K562 (cell line): ENCODE results near the gene KCND3. TPM values are rescaled to one million over a fixed set of nuclear protein-coding genes. Genes with fewer than 3 reads are reported as not detected.

Source experiments
- ATAC-seq: fragments of 200-7000 bp; cut with Tn5 transposase; 3 replicates; pipeline ENCODE4 v1.9.1; 2020; ENCODE audit warnings: moderate library complexity
- BruUV-seq: library from RNA; stranded (reverse); fragments of 400-500 nt; replicated peaks from 2 replicates; lab custom pipeline; 2021; lab: Mats Ljungman, UMichigan
- CTCF ChIA-PET: fragments of 300-600 bp; formaldehyde crosslinking; extraction: SDS; loops from one replicate; lab custom pipeline; 2021; ENCODE audit warnings: low intra/inter-chr PET ratio; lab: Yijun Ruan, JAX
- POLR2A ChIA-PET: fragments of 300-600, 350-650 bp; sonication (Branson Sonifier 250); formaldehyde crosslinking; extraction: SDS; loops from one replicate; lab custom pipeline; 2021; ENCODE audit warnings: antibody characterized with exemption, inconsistent platforms; lab: Yijun Ruan, JAX
- DNase-seq, 4 experiments: peaks; one replicate each; pipeline versions ENCODE4 v3.0.0 to v3.0.0-alpha.2; 2011 to 2018; ENCODE audit warnings: low spot score in 3 of 4, mixed read lengths in 3 of 4; ENCODE audit errors: extremely low read depth in 1 of 4
- FAIRE-seq: peaks from 2 replicates; lab custom pipeline; 2011; peaks lifted over from hg19 to GRCh38; lab: Jason Lieb, UNC
- H2AFZ ChIP-seq: 2 replicates; pipeline ENCODE4 v1.6.0; 2011; ENCODE audit warnings: low read depth, low read length, control low read depth, inconsistent platforms
- H3K27ac ChIP-seq: fragments of 200-600 bp; 3 replicates; pipeline ENCODE4 v1.8.0; 2011; ENCODE audit warnings: low read depth, mild to moderate bottlenecking, control low read depth, inconsistent platforms, low read length, moderate library complexity, mixed read lengths; ENCODE audit errors: extremely low read depth
- H3K27me3 ChIP-seq, 2 experiments: fragments of 300-600 bp in 1 of 2; 2 replicates in 1 of 2; 3 replicates in 1 of 2; pipeline versions ENCODE4 v1.6.0 to v1.8.0; 2011; ENCODE audit warnings: inconsistent platforms in 2 of 2, low read length in 2 of 2, mild to moderate bottlenecking in 1 of 2, mixed read lengths in 1 of 2, moderate library complexity in 1 of 2; ENCODE audit not compliant: control insufficient read depth in 2 of 2, insufficient read depth in 2 of 2
- H3K36me3 ChIP-seq: fragments of 300-600 bp; 3 replicates; pipeline ENCODE4 v1.8.0; 2011; ENCODE audit warnings: mild to moderate bottlenecking, low read length, inconsistent platforms; ENCODE audit not compliant: control insufficient read depth, insufficient read depth
- H3K4me1 ChIP-seq, 2 experiments: fragments of 200-600 bp in 1 of 2; replicated peaks in 1 of 2; 2 replicates in 1 of 2; 3 replicates in 1 of 2; pipeline versions ENCODE4 v1.5.1 to v1.8.0; 2011; ENCODE audit warnings: inconsistent platforms in 2 of 2, low read length in 2 of 2, mild to moderate bottlenecking in 1 of 2, mixed read lengths in 1 of 2, moderate library complexity in 1 of 2; ENCODE audit not compliant: control insufficient read depth in 2 of 2, insufficient read depth in 2 of 2
- H3K4me2 ChIP-seq: 2 replicates; pipeline ENCODE4 v1.6.1; 2011; ENCODE audit warnings: low read length, control low read depth, inconsistent platforms, mixed read lengths; ENCODE audit not compliant: insufficient read depth
- H3K4me3 ChIP-seq: fragments of 200-600 bp; sonication (generic), shearing (Covaris generic); 2 replicates; pipeline ENCODE4 v1.5.1; 2016; ENCODE audit warnings: control low read depth, inconsistent platforms
- H3K79me2 ChIP-seq: fragments of 200-600 bp; 3 replicates; pipeline ENCODE4 v1.8.0; 2011; ENCODE audit warnings: low read length, inconsistent platforms; ENCODE audit not compliant: control insufficient read depth, insufficient read depth
- H3K9ac ChIP-seq, 2 experiments: 2 replicates each; pipeline versions ENCODE4 v1.6.0 to v1.6.1; 2011; ENCODE audit warnings: low read depth in 2 of 2, low read length in 2 of 2, control low read depth in 1 of 2, inconsistent platforms in 1 of 2, mild to moderate bottlenecking in 1 of 2, mixed read lengths in 1 of 2; ENCODE audit not compliant: insufficient read depth in 1 of 2
- H3K9me1 ChIP-seq: one replicate; pipeline ENCODE4 v1.6.0; 2011; ENCODE audit warnings: inconsistent platforms, mild to moderate bottlenecking, low read length, moderate library complexity; ENCODE audit not compliant: control insufficient read depth, insufficient read depth
- H3K9me3 ChIP-seq: replicated peaks from 2 replicates; pipeline ENCODE4 v1.5.1; 2011; ENCODE audit warnings: low read depth, low read length, inconsistent platforms; ENCODE audit not compliant: control insufficient read depth, insufficient read depth
- H4K20me1 ChIP-seq: replicated peaks from 2 replicates; pipeline ENCODE4 v1.6.1; 2011; ENCODE audit warnings: low read length, inconsistent platforms, mixed read lengths; ENCODE audit not compliant: control insufficient read depth, insufficient read depth
- ATF7 ChIP-seq: fragments of 450-650 bp; IDR thresholded peaks from 2 replicates; pipeline ENCODE4 v1.7.1; 2014; ENCODE audit warnings: mild to moderate bottlenecking, moderate library complexity
- CBFB ChIP-seq: sonication (generic); formaldehyde crosslinking; IDR thresholded peaks from 2 replicates; pipeline ENCODE4 v1.4.0; 2020; ENCODE audit warnings: mild to moderate bottlenecking, missing genetic modification reagents
- CGGBP1 ChIP-seq: fragments of 250-450 bp; sonication (Bioruptor Pico); IDR thresholded peaks from 2 replicates; pipeline ENCODE4 v1.9.0; 2021; ENCODE audit warnings: mild to moderate bottlenecking
- L3MBTL2 ChIP-seq: fragments of 450-650 bp; IDR thresholded peaks from 2 replicates; pipeline ENCODE4 v1.6.1; 2016; ENCODE audit warnings: mild to moderate bottlenecking, moderate library complexity
- PRDM10 ChIP-seq: fragments of 450-650 bp; IDR thresholded peaks from 2 replicates; pipeline ENCODE4 v1.6.1; 2018; ENCODE audit not compliant: partially characterized antibody
- WGBS: fragments of 100-300 bp; shearing (Covaris generic); methylation state at CpG from one replicate; pipeline ENCODE4 v1.1.6; 2016; ENCODE audit warnings: low coverage, mixed read lengths; ENCODE audit not compliant: insufficient coverage; ENCODE audit errors: missing lambda C conversion rate; 5-methylcytosine and 5-hydroxymethylcytosine counted together
- in situ Hi-C: fragments of 300-500 bp; cut with MboI; formaldehyde crosslinking; loops from 4 replicates; pipeline ENCODE4 v1.15.0; 2018; ENCODE audit warnings: inconsistent platforms, mixed read lengths
- intact Hi-C: fragments of 100-400 bp; cut with micrococcal nuclease; formaldehyde crosslinking; loops from 2 replicates; pipeline ENCODE4 v1.14.2; 2022
- polyA plus RNA-seq, 8 experiments: library from polyadenylated mRNA; depleted of rRNA in 4 of 8; stranded (reverse) in 5 of 8; unstranded in 3 of 8; fragments of >200 nt; fragmentation: Nextera tagmentation in 2 of 8; fragmentation: Illumina TruSeq in 1 of 8; extraction: Ambion mirVana in 2 of 8; extraction: Trizol in 1 of 8; gene quantifications; 2 replicates each; pipeline versions ENCODE4 v1.2.1 to v1.2.3, GENCODE V29; 2011 to 2014; ENCODE audit warnings: inconsistent platforms in 1 of 8, missing spikeins in 1 of 8
- total RNA-seq, 7 experiments: library from RNA; depleted of rRNA in 6 of 7; stranded (reverse); fragments of >200 nt in 6 of 7; fragmentation: Illumina TruSeq in 2 of 7; extraction: Trizol in 2 of 7; gene quantifications; 2 replicates each; pipeline versions ENCODE4 v1.2.1 to v1.2.3, GENCODE V29; 2011 to 2021; ENCODE audit warnings: low replicate concordance in 1 of 7

The KCND3 gene
- total and polyA plus RNA-seq, 9 of the 15 experiments (the other 6 are each of a cell fraction or from before 2014, with no cell fraction given), result not detected

- Histone ChIP-seq H3K27ac (no peak overlapping the region), H3K4me1 (peaks cover 0 to 16% of the 10 kb centered on the region in 2 experiments; a peak in 1 of 5 replicates), H3K9me3 (no peaks in the 10 kb centered on the region), H3K79me2 (no peaks in the 10 kb centered on the region), H3K4me3 (no peak overlapping the region), H3K9ac (no peak overlapping the region), H3K36me3 (no peaks in the 10 kb centered on the region), H2AFZ (no peak overlapping the region), H3K9me1 (no peaks in the 10 kb centered on the region), H3K4me2 (no peak overlapping the region), H3K27me3 (peaks cover 32 to 53% of the 10 kb centered on the region in 2 experiments), H4K20me1 (peaks cover 4% of the 10 kb centered on the region)
- FAIRE-seq (no peak), ATAC-seq (no peak), DNase-seq (no peak)
- no TSS peak for BruUV-seq
- ChIA-PET CTCF (no interaction called here), POLR2A (interaction anchor here (0.6 to 1.0 kb wide), 2 partner anchors 9 to 109 kb away, joined by 3 to 6 read pairs; no protein-coding TSS in a partner anchor)
- intact Hi-C loops, result no loop called here
- in situ Hi-C loops, result no loop called here
- TF ChIP-seq PRDM10, result no peak
- no peak for TF ChIP-seq ATF7
- TF ChIP-seq CGGBP1, result no peak
- TF ChIP-seq CBFB (CRISPR knock-in tag), result no peak
- no peak for TF ChIP-seq L3MBTL2
- WGBS, result 5% methylated on average over 8 of the region's 8 CpGs
Measured at GRCh38 chr1:111988377-111988742, 1.1 kb downstream of the KCND3 start.
